DOHH2 (cell line): ENCODE results near the gene ALPG.

Experiments used
- H3F3A ChIP-seq: fragments of 200-600 bp; sonication (generic), shearing (Covaris generic); 2 replicates; pipeline ENCODE4 v1.6.0; 2016; ENCODE audit warnings: antibody characterized with exemption, mild to moderate bottlenecking; ENCODE audit not compliant: control insufficient read depth, insufficient read depth
- H3K27ac ChIP-seq: fragments of 200-600 bp; sonication (generic); 2 replicates; pipeline ENCODE4 v1.5.1; 2014; ENCODE audit warnings: low read depth, mild to moderate bottlenecking, low read length, moderate library complexity
- H3K27me3 ChIP-seq: fragments of 200-600 bp; sonication (generic); 2 replicates; pipeline ENCODE4 v1.6.1; 2014; ENCODE audit warnings: mild to moderate bottlenecking, low read length, mixed read lengths; ENCODE audit not compliant: control insufficient read depth
- H3K36me3 ChIP-seq: fragments of 200-600 bp; sonication (generic); 2 replicates; pipeline ENCODE4 v1.6.1; 2014; ENCODE audit warnings: mild to moderate bottlenecking, low read length, moderate library complexity, mixed read lengths; ENCODE audit not compliant: control insufficient read depth
- H3K4me1 ChIP-seq: fragments of 200-600 bp; sonication (generic); 2 replicates; pipeline ENCODE4 v1.6.1; 2014; ENCODE audit warnings: mild to moderate bottlenecking, low read length, mixed read lengths; ENCODE audit not compliant: control insufficient read depth
- H3K4me2 ChIP-seq: fragments of 200-600 bp; sonication (generic); 2 replicates; pipeline ENCODE4 v1.6.0; 2014; ENCODE audit warnings: mild to moderate bottlenecking, low read length, moderate library complexity
- H3K4me3 ChIP-seq: fragments of 200-600 bp; sonication (generic); 2 replicates; pipeline ENCODE4 v1.5.1; 2014; ENCODE audit warnings: mild to moderate bottlenecking, low read length, mixed read lengths
- H3K79me2 ChIP-seq: fragments of 200-600 bp; sonication (generic); 2 replicates; pipeline ENCODE4 v1.6.1; 2014; ENCODE audit warnings: mild to moderate bottlenecking, low read length, mixed read lengths; ENCODE audit not compliant: control insufficient read depth
- H3K9me2 ChIP-seq: fragments of 200-600 bp; sonication (generic); replicated peaks from 2 replicates; pipeline ENCODE4 v1.6.1; 2014; ENCODE audit warnings: mild to moderate bottlenecking, low read length, mixed read lengths; ENCODE audit not compliant: control insufficient read depth
- H3K9me3 ChIP-seq: fragments of 200-600 bp; sonication (generic); 2 replicates; pipeline ENCODE4 v1.6.1; 2014; ENCODE audit warnings: antibody characterized with exemption, low read length, mixed read lengths; ENCODE audit not compliant: control insufficient read depth, insufficient read depth
- H4K20me1 ChIP-seq: fragments of 200-600 bp; sonication (generic); 2 replicates; pipeline ENCODE4 v1.6.0; 2014; ENCODE audit warnings: low read depth, mild to moderate bottlenecking, antibody characterized with exemption, low read length, moderate library complexity; ENCODE audit not compliant: control insufficient read depth, insufficient read depth
- EZH2phosphoT487 ChIP-seq: fragments of 200-600 bp; sonication (generic); IDR thresholded peaks from 2 replicates; pipeline ENCODE4 v1.6.1; 2017; ENCODE audit warnings: borderline replicate concordance, mild to moderate bottlenecking, antibody characterized with exemption, low read length, moderate library complexity, mixed read lengths
- TF ChIP-seq, protein P1 (sequence below): fragments of 200-600 bp; sonication (generic); IDR thresholded peaks from one replicate; pipeline ENCODE4 v1.5.1; 2014; ENCODE audit warnings: antibody characterized with exemption, mild to moderate bottlenecking, low read depth, low read length; ENCODE audit not compliant: poor library complexity, severe bottlenecking

ALPG gene

DNA sequence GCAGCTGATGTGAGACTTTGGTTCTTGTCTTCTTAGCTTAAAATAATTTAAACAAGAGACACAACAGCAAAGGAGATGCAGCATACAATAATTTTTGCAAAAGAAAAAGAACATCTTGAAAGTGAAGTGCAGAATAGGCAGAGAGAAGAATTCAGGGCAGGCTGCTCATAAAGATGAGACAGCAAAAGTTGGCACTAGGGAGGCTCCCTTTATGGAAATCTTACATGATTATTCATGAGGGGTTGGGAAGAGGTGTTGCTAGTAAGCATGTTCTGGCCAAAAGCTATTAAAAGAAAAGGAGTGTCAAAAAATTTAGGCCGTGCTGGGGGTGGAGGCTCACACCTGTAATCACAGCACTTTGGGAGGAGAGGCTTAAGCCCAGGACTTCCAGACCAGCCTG is 32.3 kb upstream of the ALPG start:
- Histone ChIP-seq H3K27me3 (peaks cover 2% of the 10 kb centered on the region; the same call in 1 of the 2 replicates), H3K4me1 (peaks cover 8% of the 10 kb centered on the region), H3K9me3 (no peaks in the 10 kb centered on the region), H3K4me3 (no peak overlapping the region), H3K9me2 (no peaks in the 10 kb centered on the region), H3K27ac (no peak overlapping the region), H4K20me1 (no peaks in the 10 kb centered on the region), H3K36me3 (no peaks in the 10 kb centered on the region), H3K4me2 (no peak overlapping the region), H3F3A (no peaks in the 10 kb centered on the region), H3K79me2 (no peaks in the 10 kb centered on the region)
- TF ChIP-seq, protein P1, sequence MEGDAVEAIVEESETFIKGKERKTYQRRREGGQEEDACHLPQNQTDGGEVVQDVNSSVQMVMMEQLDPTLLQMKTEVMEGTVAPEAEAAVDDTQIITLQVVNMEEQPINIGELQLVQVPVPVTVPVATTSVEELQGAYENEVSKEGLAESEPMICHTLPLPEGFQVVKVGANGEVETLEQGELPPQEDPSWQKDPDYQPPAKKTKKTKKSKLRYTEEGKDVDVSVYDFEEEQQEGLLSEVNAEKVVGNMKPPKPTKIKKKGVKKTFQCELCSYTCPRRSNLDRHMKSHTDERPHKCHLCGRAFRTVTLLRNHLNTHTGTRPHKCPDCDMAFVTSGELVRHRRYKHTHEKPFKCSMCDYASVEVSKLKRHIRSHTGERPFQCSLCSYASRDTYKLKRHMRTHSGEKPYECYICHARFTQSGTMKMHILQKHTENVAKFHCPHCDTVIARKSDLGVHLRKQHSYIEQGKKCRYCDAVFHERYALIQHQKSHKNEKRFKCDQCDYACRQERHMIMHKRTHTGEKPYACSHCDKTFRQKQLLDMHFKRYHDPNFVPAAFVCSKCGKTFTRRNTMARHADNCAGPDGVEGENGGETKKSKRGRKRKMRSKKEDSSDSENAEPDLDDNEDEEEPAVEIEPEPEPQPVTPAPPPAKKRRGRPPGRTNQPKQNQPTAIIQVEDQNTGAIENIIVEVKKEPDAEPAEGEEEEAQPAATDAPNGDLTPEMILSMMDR: no peak
- TF ChIP-seq EZH2phosphoT487: no peak

DNA sequence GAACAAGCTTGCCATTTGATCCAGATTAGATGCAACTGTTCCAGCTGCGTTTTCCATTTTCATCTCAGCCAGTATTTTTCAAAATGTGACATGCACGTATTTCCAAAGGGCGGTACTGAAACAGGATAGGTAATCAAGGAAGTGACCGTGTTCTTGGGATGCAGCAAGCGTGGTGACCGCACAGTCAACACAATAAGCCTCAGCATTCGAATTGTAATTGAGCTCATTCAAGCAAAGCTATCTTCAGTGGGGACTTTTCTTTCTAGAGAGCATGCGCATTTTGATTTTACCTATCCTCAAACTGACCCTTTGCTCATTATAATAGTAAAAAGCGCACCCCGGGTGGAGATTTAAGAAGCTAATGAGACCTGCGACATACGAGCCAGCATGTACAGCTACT is 31.5 kb upstream of the ALPG start:
- Histone ChIP-seq H3F3A (no peaks in the 10 kb centered on the region), H3K9me2 (no peaks in the 10 kb centered on the region), H4K20me1 (no peaks in the 10 kb centered on the region), H3K36me3 (no peaks in the 10 kb centered on the region), H3K4me2 (no peak overlapping the region), H3K79me2 (no peaks in the 10 kb centered on the region), H3K4me3 (no peak overlapping the region), H3K9me3 (no peaks in the 10 kb centered on the region), H3K27me3 (peaks cover 2% of the 10 kb centered on the region; the same call in 1 of the 2 replicates), H3K4me1 (peaks cover 8% of the 10 kb centered on the region), H3K27ac (no peak overlapping the region)
- TF ChIP-seq, protein P1: no peak
- no peak for TF ChIP-seq EZH2phosphoT487

DNA sequence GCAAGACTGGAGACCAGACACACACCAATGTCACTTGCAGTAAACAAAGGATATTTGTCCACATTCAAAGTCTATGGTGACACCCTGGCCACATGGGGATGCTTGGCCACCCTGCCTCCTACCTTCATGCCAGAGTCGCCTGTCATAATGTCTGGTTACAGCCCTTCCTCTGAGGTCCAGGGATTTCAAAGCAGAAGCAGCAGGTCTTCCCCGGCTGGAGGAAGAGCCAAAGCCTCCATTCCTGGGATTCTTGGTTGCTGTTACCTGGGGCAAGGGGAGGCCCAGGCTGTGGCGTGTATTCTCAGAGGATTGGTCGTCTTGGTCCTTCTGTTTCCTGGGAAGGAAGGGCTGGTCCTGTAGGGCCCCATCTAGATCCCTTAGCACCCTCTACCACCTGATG is 30.4 kb upstream of the ALPG start:
- H3K4me2 ChIP-seq: no peak overlapping the region
- H3K9me3 ChIP-seq: no peaks in the 10 kb centered on the region
- no peak overlapping the region for H3K27ac ChIP-seq
- no peaks in the 10 kb centered on the region for H3K9me2 ChIP-seq
- TF ChIP-seq, protein P1: no peak
- no peak for TF ChIP-seq EZH2phosphoT487
- H3K27me3 ChIP-seq: peaks cover 2% of the 10 kb centered on the region; the same call in 1 of the 2 replicates
- no peaks in the 10 kb centered on the region for H3K36me3 ChIP-seq
- H4K20me1 ChIP-seq: no peaks in the 10 kb centered on the region
- H3F3A ChIP-seq: no peaks in the 10 kb centered on the region
- H3K4me3 ChIP-seq: no peak overlapping the region
- peaks cover 7% of the 10 kb centered on the region for H3K4me1 ChIP-seq
- no peaks in the 10 kb centered on the region for H3K79me2 ChIP-seq
